GM19372 (cell line): ENCODE results near the gene DCTN3.
"Not testable (repeated sequence)": the region's sequence is repeated elsewhere in the genome, so short reads cannot be mapped to it uniquely, and the experiment has no call there.

Experiments
- ATAC-seq: cut with Tn5 transposase; IDR thresholded peaks from one replicate; pipeline ENCODE4 v1.9.1; 2021; ENCODE audit warnings: mild to moderate bottlenecking, low read depth, moderate library complexity; ENCODE audit not compliant: unreplicated experiment

Gene DCTN3

DNA sequence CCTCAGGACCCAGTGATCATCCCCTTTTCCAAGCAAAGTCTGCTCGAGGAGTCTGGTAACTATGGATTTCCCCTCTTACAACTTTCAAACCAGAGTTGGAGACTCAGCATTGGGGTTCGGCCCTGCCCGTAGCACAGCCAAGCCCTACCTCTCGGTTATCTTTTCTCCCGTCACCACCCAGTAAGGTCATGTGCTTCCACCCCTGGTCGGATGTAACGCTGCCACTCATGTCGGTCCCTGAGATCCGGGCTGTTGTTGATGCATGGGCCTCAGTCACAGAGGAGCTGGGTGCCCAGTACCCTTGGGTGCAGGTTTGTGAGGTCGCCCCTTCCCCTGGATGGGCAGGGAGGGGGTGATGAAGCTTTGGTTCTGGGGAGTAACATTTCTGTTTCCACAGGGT, 27.4 kb upstream of the DCTN3 start:
- no peak for ATAC-seq

- ATAC-seq, result no peak
These were observed 26.7 kb upstream of the DCTN3 start for GRCh38 chr9:34647084-34647403.

DNA sequence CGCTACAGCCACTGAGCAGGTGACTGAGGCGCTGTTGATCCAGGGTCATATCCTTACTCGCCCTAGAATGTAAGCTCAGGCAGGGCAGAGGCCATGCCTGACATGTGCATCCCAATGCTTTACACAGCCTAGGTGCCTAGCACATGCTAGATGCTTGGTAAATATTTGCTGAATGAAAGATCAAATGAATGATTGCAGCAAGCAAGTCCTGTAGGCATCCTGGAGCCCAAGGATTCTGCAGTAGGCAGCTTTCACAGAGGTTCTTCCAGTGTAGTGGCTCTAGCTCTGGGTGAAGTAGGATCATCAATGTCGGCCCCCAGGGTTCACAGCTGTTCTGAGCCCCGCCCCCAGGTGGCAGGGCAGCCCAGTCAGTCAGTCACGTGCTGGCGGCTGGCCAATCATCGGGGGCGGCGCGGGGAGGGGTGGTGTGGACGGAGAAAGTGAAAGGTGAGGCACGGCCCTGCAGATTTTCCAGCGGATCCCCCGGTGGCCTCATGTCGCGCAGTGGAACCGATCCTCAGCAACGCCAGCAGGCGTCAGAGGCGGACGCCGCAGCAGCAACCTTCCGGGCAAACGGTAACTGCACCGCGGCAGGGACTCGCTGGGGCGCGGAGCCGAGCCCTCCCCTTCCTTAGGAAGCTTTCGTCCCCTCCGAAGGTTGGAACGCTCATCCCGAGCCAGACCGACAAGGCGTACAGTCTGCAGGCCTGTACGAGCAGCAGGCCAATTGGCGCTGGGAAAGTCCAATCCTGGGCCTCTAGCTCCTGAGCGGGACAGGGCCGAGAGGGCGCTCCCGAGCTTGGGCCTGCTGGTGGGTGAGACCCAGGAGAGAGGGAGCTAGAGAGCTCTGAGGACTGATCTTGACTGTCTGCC, 26.2 kb upstream of the DCTN3 start, which contains the start of gene GALT:
Gene GALT (plus strand): TSS at position 465 of the 873 bp plus-strand sequence. CDS start 30 bp downstream, at position 495.
- ATAC-seq, result peak; percentile 82

- ATAC-seq, result no peak
These were observed 24.5 kb upstream of the DCTN3 start for GRCh38 chr9:34644766-34645314.

GRCh38 chr9:34642679-34643078, 22.4 kb upstream of the DCTN3 start:
- ATAC-seq, result no peak

GRCh38 chr9:34639322-34639721, 19.0 kb upstream of the DCTN3 start:
- not testable (repeated sequence) for ATAC-seq

- no peak for ATAC-seq
These were observed 17.8 kb upstream of the DCTN3 start for GRCh38 chr9:34638138-34638445.

GRCh38 chr9:34637356-34638137, 17.3 kb upstream of the DCTN3 start, which contains the start of gene SIGMAR1:
SIGMAR1 (minus strand) TSS chr9:34637787; CDS start chr9:34637697, 90 bp downstream.
- peak; percentile 83 for ATAC-seq

GRCh38 chr9:34636791-34637355, 16.6 kb upstream of the DCTN3 start:
- no peak for ATAC-seq

DNA sequence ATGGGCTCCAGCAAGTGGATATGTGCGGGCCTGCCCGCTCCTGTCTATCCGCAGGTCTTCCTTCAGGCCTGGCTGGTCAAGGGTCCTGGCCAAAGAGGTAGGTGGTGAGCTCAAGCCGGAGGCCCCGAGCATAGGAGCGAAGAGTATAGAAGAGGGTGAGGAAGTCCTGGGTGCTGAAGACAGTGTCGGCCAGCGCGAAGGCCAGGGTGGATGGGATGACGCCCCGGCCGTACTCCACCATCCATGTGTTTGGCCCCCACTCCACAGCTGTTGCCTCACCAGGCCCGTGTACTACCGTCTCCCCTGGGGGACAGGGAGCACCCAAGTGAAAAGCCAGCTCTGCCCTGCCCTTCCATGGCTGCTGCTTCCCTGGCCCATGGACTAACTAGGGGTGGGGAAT, 15.3 kb upstream of the DCTN3 start:
- no peak for ATAC-seq

DNA sequence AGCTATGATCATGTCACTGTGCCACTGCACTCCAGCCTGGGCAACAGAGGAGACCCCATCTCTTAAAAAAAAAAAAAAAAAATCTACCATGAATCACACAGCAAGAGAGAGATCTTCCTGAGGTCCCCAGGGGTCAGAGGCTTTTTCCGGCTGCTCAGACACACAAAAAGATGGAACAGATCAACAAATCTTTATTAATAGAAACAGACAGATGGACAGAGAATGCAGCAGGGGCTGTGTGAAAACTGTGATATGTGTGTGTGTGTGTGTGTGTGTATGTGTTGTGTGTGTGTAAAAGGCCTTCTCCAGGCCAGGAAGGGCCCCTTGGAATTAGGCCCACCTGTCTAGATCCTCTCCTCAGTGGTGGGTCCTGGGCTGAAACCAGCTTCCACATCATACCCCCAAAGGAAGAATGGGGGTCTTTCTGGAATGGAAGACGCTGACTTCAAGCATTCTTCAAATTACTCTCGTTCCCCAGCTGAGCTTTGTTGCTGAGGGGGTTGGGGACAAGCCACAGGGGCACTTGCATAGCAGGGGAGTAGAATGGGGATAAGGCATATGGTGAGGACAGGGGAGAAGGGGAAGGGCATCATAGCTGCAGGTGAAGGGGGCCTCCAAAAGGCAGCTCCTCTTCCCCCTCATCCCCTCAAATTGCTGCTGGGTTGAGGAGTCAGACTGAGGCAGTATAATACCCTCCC, 14.4 kb upstream of the DCTN3 start:
- no peak for ATAC-seq

- no peak for ATAC-seq
These were observed 13.7 kb upstream of the DCTN3 start for GRCh38 chr9:34633851-34634550.

DNA sequence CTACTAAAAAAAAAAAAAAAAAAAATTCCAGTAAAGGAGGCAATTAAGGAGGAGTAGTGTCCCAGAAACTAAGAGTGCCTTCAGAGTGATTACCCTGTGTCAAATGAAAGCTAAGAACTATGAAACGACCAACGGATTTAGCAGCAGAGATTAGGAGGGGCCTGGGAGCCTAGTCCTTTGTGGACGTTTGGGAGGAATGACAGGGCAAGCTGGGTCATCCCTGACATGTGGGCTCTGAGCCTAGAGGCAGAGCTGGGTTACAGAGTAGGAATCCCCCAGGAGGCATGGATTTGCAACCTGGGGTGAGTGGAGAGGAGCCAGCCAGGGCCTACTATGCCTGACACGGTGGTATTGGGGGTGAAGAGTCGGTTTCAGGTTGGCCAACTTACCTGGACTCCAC, 12.9 kb upstream of the DCTN3 start:
- no peak for ATAC-seq

- ATAC-seq, result no peak
These were observed 10.3 kb upstream of the DCTN3 start for GRCh38 chr9:34630402-34631154.

DNA sequence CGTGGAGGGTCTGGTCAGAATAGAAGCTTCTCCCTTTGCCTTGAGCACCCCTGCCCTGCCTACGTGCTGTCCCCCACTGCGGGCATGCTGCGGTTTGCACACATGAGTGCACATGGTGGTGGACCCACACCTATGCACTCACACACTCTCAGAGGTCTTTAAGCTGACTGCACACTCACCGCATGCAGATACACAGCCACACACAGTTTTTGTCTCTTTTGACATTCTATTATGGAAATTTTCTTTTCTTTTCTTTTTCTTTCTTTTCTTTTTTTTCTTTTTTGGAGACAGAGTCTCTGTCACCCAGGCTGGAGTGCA, 9.2 kb upstream of the DCTN3 start:
- ATAC-seq, result no peak

GRCh38 chr9:34628656-34629490, 8.6 kb upstream of the DCTN3 start, which contains the start of gene ARID3C:
ARID3C (minus strand) TSS chr9:34629066; CDS start chr9:34628014, 1,052 bp downstream.
- no peak for ATAC-seq

DNA sequence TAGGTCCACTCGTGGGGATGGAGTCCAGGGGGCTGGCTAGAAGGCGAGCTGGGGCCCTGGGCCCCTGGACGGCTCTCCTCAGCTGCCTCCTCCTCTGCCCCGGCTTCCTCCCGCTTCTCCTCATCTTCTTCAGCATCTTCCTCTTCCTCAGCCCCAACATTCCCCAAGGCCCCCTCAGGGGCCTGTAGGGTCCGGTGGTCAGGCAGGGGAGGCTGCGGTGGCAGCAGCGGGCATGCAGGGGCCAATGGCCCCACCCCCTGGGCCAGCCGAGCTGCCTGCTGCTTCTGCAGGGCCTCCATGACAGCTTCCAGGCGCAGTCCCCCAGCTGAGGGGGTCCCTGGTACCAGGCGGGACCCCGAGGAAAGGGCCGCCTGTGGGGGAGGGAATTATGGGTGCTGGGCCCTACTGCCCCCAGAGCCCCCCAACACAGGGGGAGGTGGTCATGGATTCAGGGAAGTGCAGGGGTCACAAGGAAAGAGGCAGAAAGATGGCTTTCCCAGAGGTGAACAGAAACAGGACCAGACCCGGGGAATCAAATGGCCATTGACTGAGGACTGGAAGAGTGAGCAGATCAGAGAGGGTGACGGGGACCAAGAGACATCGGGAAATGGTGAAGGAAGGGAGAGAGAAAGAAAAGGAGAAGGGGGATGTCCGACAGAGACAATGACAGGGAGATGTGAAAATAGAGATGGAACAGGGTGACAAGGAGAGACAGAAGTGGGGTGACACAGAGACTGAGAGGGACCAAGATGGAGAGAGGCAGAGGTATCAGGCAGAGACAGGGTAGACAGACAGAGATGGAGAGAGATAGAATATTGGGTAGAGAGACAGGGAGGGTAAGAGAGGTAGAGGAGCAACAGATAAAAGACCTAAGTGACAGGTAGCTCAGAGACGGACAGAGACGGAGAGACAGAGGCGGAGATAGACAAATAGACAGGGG, 7.7 kb upstream of the DCTN3 start:
- ATAC-seq, result no peak

- ATAC-seq, result no peak
These were observed 4.8 kb upstream of the DCTN3 start for GRCh38 chr9:34625186-34625486.
